Right lobe of liver (tissue), 6 donors: ENCODE measurements around the gene LIPE. TPM values are rescaled to one million over a fixed set of nuclear protein-coding genes. Genes with fewer than 3 reads are reported as not detected.
A peak's percentile ranks its signal among the peaks of the same experiment; 100 is the strongest.
"Not testable (repeated sequence)": the region's sequence is repeated elsewhere in the genome, so short reads cannot be mapped to it uniquely, and the experiment has no call there.

Source experiments
- ATAC-seq, 4 donors: fragments of 200-7000 bp; cut with Tn5 transposase; one replicate each; pipeline ENCODE4 v1.9.1; 2020; ENCODE audit warnings: mild to moderate bottlenecking in 4 of 4, moderate library complexity in 4 of 4
- DNase-seq, 3 donors: peaks; one replicate each; pipeline ENCODE4 v3.0.0-alpha.2; 2020
- H3K27ac ChIP-seq, 3 donors: fragments of 200-600 bp; one replicate each; pipeline ENCODE4 v1.8.0; 2022
- H3K27me3 ChIP-seq, 2 donors: fragments of 200-600 bp; one replicate each; pipeline ENCODE4 v1.8.0; 2022
- H3K36me3 ChIP-seq, 4 donors: fragments of 200-600 bp; sonication (generic) in 1 of 4; one replicate each; pipeline versions ENCODE4 v1.5.1 to v1.8.0; 2017 to 2022; ENCODE audit warnings: control low read depth in 1 of 4
- H3K4me1 ChIP-seq, 4 donors: fragments of 200-600 bp; sonication (generic) in 1 of 4; one replicate each; pipeline versions ENCODE4 v1.5.1 to v1.8.0; 2017 to 2022; ENCODE audit warnings: control low read depth in 1 of 4
- H3K4me3 ChIP-seq, 3 donors: fragments of 200-600 bp; one replicate each; pipeline ENCODE4 v1.8.0; 2022
- H3K9me3 ChIP-seq, 4 donors: fragments of 200-600 bp; sonication (generic) in 1 of 4; one replicate each; pipeline versions ENCODE4 v1.5.1 to v1.8.0; 2017 to 2022; ENCODE audit warnings: control low read depth in 1 of 4
- POLR2A ChIP-seq: fragments of 450-650 bp; IDR thresholded peaks from one replicate; pipeline ENCODE4 v1.6.1; 2017; ENCODE audit warnings: antibody characterized with exemption, mild to moderate bottlenecking
- WGBS: methylation state at CpG from one replicate; pipeline ENCODE4 v1.1.6; 2018; ENCODE audit warnings: low coverage, low lambda C conversion rate; ENCODE audit not compliant: insufficient coverage; ENCODE audit errors: missing lambda C conversion rate; 5-methylcytosine and 5-hydroxymethylcytosine counted together
- intact Hi-C, 2 donors: fragments of 100-400 bp; cut with DNase I; formaldehyde crosslinking; loops; one replicate each; pipeline versions ENCODE4 v1.11.2 to v1.14.1; 2022
- total RNA-seq, 6 experiments: library from RNA; depleted of rRNA in 2 of 6; stranded (reverse); fragments of >200 nt in 2 of 6; fragmentation: NEBNext Ultra II Directional in 3 of 6; extraction: Animal tissue kit (Norgen Biotek cat#: 25700) in 3 of 6; gene quantifications; one replicate each; pipeline versions ENCODE4 v1.1.0 to v1.2.4, GENCODE V29; 2016 to 2023
- TF ChIP-seq, protein P1 (sequence below), 4 donors: fragments of 200-600 bp in 3 of 4; fragments of 450-650 bp in 1 of 4; IDR thresholded peaks; one replicate each; pipeline versions ENCODE4 v1.5.1 to v1.8.0; 2016 to 2022; ENCODE audit warnings: antibody characterized with exemption in 4 of 4, mild to moderate bottlenecking in 2 of 4
- donor health status: DM: no; HTN: yes; CAD: no.
- donor health status: DM: no; HTN: no; CAD: no.
- donor health status: DM: no; HTN: no; CAD: no.
- donor health status: DM: no; HTN: yes; CAD: no.
- donor health status: DM: no; HTN: yes; CAD: no.

LIPE gene
- total RNA-seq, 6 experiments from 2014 or later: 0.87 to 2.5 (median 1.8) TPM

DNA sequence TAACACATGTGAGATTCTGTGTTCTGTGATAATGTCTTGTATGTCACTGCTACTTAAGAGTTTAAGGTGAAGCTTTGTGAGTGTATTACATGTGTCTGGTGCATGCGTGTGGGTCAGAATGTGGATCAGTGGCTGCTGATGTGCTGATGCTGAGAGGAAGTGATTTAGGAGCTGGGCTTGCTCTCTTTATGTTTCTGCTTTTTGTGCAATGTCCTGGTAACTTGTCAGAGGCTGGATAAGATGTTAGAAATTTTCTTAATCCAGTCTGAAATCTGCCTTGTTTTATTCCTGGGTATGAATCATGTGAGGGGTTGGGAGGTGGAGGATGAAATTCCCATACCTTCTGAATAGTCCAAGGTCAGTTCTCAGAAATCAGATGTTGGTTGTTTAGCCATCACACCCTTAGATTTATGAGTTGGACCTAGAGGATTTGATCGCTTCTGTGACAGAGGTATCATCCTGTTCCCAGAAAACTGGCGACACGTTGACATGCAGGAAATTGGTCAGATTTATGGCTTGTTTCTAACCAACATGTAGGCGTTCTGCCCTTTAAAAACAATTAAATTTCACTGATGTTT, 40.1 kb upstream of the LIPE start:
- H3K27ac ChIP-seq: no peak overlapping the region

DNA sequence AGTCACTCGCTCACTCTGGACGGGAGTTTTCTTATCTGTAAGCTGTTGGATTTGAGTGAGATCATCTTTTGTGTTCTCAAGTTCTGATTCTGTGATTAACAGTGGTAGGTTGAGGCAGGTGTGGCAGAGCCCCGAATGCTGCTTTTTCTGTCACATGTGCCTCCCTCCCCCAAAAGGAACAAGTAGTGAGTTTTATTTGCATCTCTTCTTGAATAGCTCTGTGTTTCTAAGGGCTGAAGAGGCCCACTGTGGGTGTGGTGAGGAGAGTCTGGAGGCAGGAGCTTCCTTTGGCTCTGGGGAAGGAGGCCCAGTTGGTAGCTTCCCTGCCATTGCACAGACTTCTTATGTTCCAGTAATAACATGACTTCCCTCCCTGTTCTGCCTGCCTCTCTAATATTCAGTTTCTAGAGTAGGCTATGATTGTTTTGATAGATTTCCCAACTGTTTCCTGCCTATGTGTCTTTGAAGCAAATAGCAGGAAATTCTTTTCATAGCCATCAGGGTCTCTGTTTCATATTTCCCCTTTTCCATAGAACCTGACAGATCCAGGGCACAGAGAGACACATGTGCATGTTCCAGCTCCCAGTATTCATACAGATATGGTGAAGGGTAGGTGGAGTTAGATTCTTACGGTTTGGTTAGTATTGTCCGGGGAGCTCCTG, 39.5 kb upstream of the LIPE start:
- DNase-seq: no peak
- H3K4me3 ChIP-seq: no peak overlapping the region
- no peaks in the 10 kb centered on the region for H3K9me3 ChIP-seq
- TF ChIP-seq, protein P1, sequence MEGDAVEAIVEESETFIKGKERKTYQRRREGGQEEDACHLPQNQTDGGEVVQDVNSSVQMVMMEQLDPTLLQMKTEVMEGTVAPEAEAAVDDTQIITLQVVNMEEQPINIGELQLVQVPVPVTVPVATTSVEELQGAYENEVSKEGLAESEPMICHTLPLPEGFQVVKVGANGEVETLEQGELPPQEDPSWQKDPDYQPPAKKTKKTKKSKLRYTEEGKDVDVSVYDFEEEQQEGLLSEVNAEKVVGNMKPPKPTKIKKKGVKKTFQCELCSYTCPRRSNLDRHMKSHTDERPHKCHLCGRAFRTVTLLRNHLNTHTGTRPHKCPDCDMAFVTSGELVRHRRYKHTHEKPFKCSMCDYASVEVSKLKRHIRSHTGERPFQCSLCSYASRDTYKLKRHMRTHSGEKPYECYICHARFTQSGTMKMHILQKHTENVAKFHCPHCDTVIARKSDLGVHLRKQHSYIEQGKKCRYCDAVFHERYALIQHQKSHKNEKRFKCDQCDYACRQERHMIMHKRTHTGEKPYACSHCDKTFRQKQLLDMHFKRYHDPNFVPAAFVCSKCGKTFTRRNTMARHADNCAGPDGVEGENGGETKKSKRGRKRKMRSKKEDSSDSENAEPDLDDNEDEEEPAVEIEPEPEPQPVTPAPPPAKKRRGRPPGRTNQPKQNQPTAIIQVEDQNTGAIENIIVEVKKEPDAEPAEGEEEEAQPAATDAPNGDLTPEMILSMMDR (IDR thresholded peaks at IDR 0.05): no peak
- TF ChIP-seq POLR2A: no peak
- H3K36me3 ChIP-seq: no peaks in the 10 kb centered on the region
- intact Hi-C loops: no loop called here
- H3K27me3 ChIP-seq: no peaks in the 10 kb centered on the region
- 61% methylated on average over 5 of the region's 5 CpGs for WGBS
- ATAC-seq: peak; percentile 21 to 37 (median 32)
- no peaks in the 10 kb centered on the region for H3K4me1 ChIP-seq
- peak overlapping the region in 1 of 3 donors; percentile 29 for H3K27ac ChIP-seq

More for the DNA sequence above, 40.1 kb upstream of the LIPE start:
- no peaks in the 10 kb centered on the region for H3K36me3 ChIP-seq
- H3K4me1 ChIP-seq: no peaks in the 10 kb centered on the region
- WGBS: 68% methylated on average over 5 of the region's 5 CpGs
- DNase-seq (no peak), ATAC-seq (peak; percentile 12 to 41 (median 23))
- H3K4me3 ChIP-seq: no peak overlapping the region
- intact Hi-C loops: no loop called here
- no peaks in the 10 kb centered on the region for H3K27me3 ChIP-seq
- no peak for TF ChIP-seq POLR2A
- TF ChIP-seq, protein P1 (IDR thresholded peaks at IDR 0.05): no peak
- no peaks in the 10 kb centered on the region for H3K9me3 ChIP-seq

DNA sequence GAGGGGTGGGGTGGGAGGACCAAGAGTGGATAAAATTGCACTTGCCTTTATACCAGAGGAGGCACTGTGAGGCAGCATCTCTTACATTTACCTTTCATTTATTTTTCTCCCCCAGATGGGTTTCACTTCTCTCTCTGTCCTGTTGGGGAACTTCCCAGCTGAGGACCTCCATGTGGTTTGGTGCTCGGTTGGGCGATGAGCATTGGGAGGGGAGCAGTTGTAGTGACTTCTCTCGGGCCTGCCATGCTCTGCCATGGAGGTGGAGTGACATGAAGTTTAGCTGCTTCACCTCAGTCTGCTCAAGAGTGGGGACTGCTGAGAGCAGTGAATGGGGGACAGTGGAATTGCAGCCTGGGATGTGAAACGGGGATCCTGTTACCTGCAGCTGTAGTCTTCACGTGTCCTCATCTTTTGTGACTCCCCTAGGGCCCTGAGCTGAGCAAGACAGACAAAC, 38.7 kb upstream of the LIPE start:
- intact Hi-C loops: no loop called here
- H3K27ac ChIP-seq: peak overlapping the region in 1 of 3 donors; percentile 29

DNA sequence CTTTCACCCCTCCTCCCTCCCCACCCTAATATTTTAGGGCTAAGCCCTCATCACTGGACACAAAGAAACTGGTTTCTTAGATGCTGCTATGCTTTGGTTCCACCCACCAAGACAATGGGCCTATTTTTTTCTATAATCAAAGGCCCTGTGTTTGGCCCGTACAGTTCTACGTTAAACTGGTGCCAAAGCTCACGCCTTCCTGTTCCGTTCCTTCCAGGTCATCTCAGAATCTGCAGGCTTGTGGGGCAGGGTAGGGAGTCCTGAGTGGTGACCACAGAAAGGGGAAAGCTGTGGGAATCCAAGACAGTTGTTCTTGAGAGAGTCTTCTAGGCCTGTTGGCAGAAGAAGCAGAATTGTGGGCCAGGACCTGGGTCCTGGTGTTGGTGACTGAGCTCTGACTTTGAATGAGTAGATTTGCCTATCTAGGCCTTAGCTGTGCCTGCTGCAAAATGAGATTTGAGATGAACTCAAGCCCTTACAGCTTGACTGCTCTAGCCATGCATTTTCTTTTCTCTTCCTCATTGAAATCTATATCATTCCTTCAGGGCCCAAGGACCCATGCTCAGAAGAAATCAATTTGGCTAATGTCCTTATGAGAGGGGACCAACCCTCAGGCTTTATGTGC, 34.6 kb upstream of the LIPE start:
- Histone ChIP-seq H3K4me1 (no peaks in the 10 kb centered on the region), H3K27me3 (no peaks in the 10 kb centered on the region), H3K36me3 (no peaks in the 10 kb centered on the region), H3K4me3 (no peak overlapping the region), H3K9me3 (no peaks in the 10 kb centered on the region), H3K27ac (no peak overlapping the region)
- no peak for DNase-seq
- TF ChIP-seq, protein P1 (IDR thresholded peaks at IDR 0.05): no peak
- TF ChIP-seq POLR2A: no peak
- ATAC-seq: no peak
- intact Hi-C loops: no loop called here
- WGBS: 91% methylated on average over 4 of the region's 4 CpGs

More for the DNA sequence above, 38.7 kb upstream of the LIPE start:
- Histone ChIP-seq H3K27me3 (no peaks in the 10 kb centered on the region), H3K9me3 (no peaks in the 10 kb centered on the region), H3K4me3 (no peak overlapping the region), H3K36me3 (no peaks in the 10 kb centered on the region), H3K4me1 (no peaks in the 10 kb centered on the region)
- no peak for TF ChIP-seq POLR2A
- TF ChIP-seq, protein P1 (IDR thresholded peaks at IDR 0.05): no peak
- ATAC-seq (peak in 1 of 4 donors; percentile 19), DNase-seq (no peak)
- WGBS: 65% methylated on average over 4 of the region's 5 CpGs

DNA sequence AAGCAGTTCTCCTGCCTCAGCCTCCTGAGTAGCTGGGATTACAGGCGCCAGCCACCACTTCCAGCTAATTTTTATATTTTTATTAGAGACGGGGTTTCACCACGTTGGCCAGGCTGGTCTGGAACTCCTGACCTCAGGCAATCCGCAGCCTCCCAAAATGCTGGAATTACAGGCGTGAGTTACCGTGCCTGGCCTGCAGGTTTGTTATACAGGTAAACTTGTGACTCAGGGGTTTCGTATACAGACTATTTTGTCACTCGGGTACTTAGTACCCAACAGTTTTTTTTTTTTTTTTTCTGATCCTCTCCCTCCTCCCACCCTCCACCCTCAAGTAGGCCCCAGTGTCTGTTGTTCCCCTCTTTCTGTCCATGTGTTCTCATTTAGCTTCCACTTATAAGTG, 34.0 kb upstream of the LIPE start:
- H3K9me3 ChIP-seq, DNase-seq, H3K4me1 ChIP-seq, intact Hi-C loops, H3K27ac ChIP-seq, ATAC-seq, H3K36me3 ChIP-seq, H3K4me3 ChIP-seq, H3K27me3 ChIP-seq: not testable (repeated sequence)
- WGBS: 100% methylated on average over 5 of the region's 8 CpGs
